ENCODE measurements around the gene GLDN.

GLDN gene

GRCh38 chr15:51375966-51376640 is 34.6 kb downstream of the GLDN start:
- H3K4me1 ChIP-seq (ENCODE audit: low read length), result 0 out of 2 replicates have a peak, but pooled peaks cover 6% of the 10 kb centered on the region
- no peaks in the 10 kb centered on the region for H3K9me3 ChIP-seq (replicated peaks; ENCODE audit: insufficient read depth, low read length)
- H3K9ac ChIP-seq (ENCODE audit: low read length), result no peak overlapping the region
- no peaks in the 10 kb centered on the region; the same call in 1 of the 2 replicates for H3F3A ChIP-seq (ENCODE audit: insufficient read depth, low read length)
- no peak overlapping the region for H3K4me3 ChIP-seq (ENCODE audit: low read length)
- TF ChIP-seq CTCF (IDR thresholded peaks at IDR 0.05; ENCODE audit: low read length), result no peak
- TF ChIP-seq EZH2 (optimal IDR thresholded peaks at IDR 0.05; ENCODE audit: low read depth, low read length), result no peak
- no peak for TF ChIP-seq EZH2phosphoT487 (IDR thresholded peaks at IDR 0.05; ENCODE audit: low read length)
- no peaks in the 10 kb centered on the region for H4K20me1 ChIP-seq (ENCODE audit: insufficient read depth, low read length)
- no peak overlapping the region for H2AFZ ChIP-seq (ENCODE audit: low read length)
- H3K36me3 ChIP-seq (replicated peaks; ENCODE audit: insufficient read depth, low read length), result no peaks in the 10 kb centered on the region
- DNase-seq, result no peak
- H3K27me3 ChIP-seq (replicated peaks; ENCODE audit: insufficient read depth, low read length), result no peaks in the 10 kb centered on the region
- H3K79me2 ChIP-seq (ENCODE audit: low read length), result no peaks in the 10 kb centered on the region
- H3K27ac ChIP-seq (ENCODE audit: low read length), result no peak overlapping the region
- no peaks in the 10 kb centered on the region for H3K9me2 ChIP-seq (replicated peaks; ENCODE audit: insufficient read depth, low read length)
- no peak overlapping the region for H3K4me2 ChIP-seq (ENCODE audit: low read depth, low read length)

- TF ChIP-seq EZH2 (optimal IDR thresholded peaks at IDR 0.05; ENCODE audit: low read depth, low read length) (no peak), EZH2phosphoT487 (IDR thresholded peaks at IDR 0.05; ENCODE audit: low read length) (no peak), CTCF (IDR thresholded peaks at IDR 0.05; ENCODE audit: low read length) (no peak)
- no peaks in the 10 kb centered on the region; the same call in 1 of the 2 replicates for H3F3A ChIP-seq (ENCODE audit: insufficient read depth, low read length)
- DNase-seq, result no peak
Observed at GRCh38 chr15:51377038-51377786, 35.8 kb downstream of the GLDN start.

DNA sequence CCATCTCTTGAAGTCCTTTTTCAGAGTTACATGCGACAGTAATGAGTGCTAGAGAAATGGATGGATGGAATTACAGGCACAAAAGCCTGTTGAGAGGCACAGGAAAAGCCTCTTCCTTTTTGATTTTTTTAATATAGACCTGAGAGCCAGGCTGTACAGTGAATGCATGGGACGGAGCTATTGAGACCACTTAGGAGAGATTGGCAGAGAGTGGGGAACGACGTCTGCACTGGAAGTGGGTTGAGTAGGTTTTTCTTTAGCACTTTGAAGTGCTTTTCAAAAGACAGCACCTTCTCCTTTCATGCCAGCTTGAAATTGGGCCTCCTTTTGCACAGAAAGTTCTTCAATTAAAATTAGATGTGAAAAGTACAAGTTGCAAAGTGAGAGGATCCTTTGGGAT is 37.0 kb downstream of the GLDN start:
- H3K36me3 ChIP-seq (replicated peaks; ENCODE audit: insufficient read depth, low read length), result no peaks in the 10 kb centered on the region
- H2AFZ ChIP-seq (ENCODE audit: low read length), result no peak overlapping the region
- no peak overlapping the region for H3K4me2 ChIP-seq (ENCODE audit: low read depth, low read length)
- 0 out of 2 replicates have a peak, but pooled peaks cover 6% of the 10 kb centered on the region for H3K4me1 ChIP-seq (ENCODE audit: low read length)
- no peak for DNase-seq
- H3K9me2 ChIP-seq (replicated peaks; ENCODE audit: insufficient read depth, low read length), result no peaks in the 10 kb centered on the region
- no peak overlapping the region for H3K27ac ChIP-seq (ENCODE audit: low read length)
- H3F3A ChIP-seq (ENCODE audit: insufficient read depth, low read length), result no peaks in the 10 kb centered on the region; the same call in 1 of the 2 replicates
- H3K9me3 ChIP-seq (replicated peaks; ENCODE audit: insufficient read depth, low read length), result no peaks in the 10 kb centered on the region
- TF ChIP-seq EZH2phosphoT487 (IDR thresholded peaks at IDR 0.05; ENCODE audit: low read length) (no peak), CTCF (IDR thresholded peaks at IDR 0.05; ENCODE audit: low read length) (no peak), EZH2 (optimal IDR thresholded peaks at IDR 0.05; ENCODE audit: low read depth, low read length) (no peak)
- H3K79me2 ChIP-seq (ENCODE audit: low read length), result no peaks in the 10 kb centered on the region
- H3K27me3 ChIP-seq (replicated peaks; ENCODE audit: insufficient read depth, low read length), result 0 out of 2 replicates have a peak, but pooled peaks cover 7% of the 10 kb centered on the region
- H4K20me1 ChIP-seq (ENCODE audit: insufficient read depth, low read length), result no peaks in the 10 kb centered on the region
- no peak overlapping the region for H3K9ac ChIP-seq (ENCODE audit: low read length)
- no peak overlapping the region for H3K4me3 ChIP-seq (ENCODE audit: low read length)

More at GRCh38 chr15:51377038-51377786, 35.8 kb downstream of the GLDN start:
- no peaks in the 10 kb centered on the region for H4K20me1 ChIP-seq (ENCODE audit: insufficient read depth, low read length)
- H2AFZ ChIP-seq (ENCODE audit: low read length), result no peak overlapping the region
- no peaks in the 10 kb centered on the region for H3K36me3 ChIP-seq (replicated peaks; ENCODE audit: insufficient read depth, low read length)
- H3K4me1 ChIP-seq (ENCODE audit: low read length), result 0 out of 2 replicates have a peak, but pooled peaks cover 6% of the 10 kb centered on the region
- 0 out of 2 replicates have a peak, but pooled peaks cover 4% of the 10 kb centered on the region for H3K27me3 ChIP-seq (replicated peaks; ENCODE audit: insufficient read depth, low read length)
- H3K27ac ChIP-seq (ENCODE audit: low read length), result no peak overlapping the region
- no peak overlapping the region for H3K4me3 ChIP-seq (ENCODE audit: low read length)
- H3K9me3 ChIP-seq (replicated peaks; ENCODE audit: insufficient read depth, low read length), result no peaks in the 10 kb centered on the region
- H3K9me2 ChIP-seq (replicated peaks; ENCODE audit: insufficient read depth, low read length), result no peaks in the 10 kb centered on the region
- no peak overlapping the region for H3K4me2 ChIP-seq (ENCODE audit: low read depth, low read length)
- no peak overlapping the region for H3K9ac ChIP-seq (ENCODE audit: low read length)
- H3K79me2 ChIP-seq (ENCODE audit: low read length), result no peaks in the 10 kb centered on the region
